SK-N-SH (cell line): ENCODE data around the gene ELFN2. TPM values are rescaled to one million over a fixed set of nuclear protein-coding genes. Genes with fewer than 3 reads are reported as not detected.
A peak's percentile ranks its signal among the peaks of the same experiment; 100 is the strongest.

Experiments used
- CTCF ChIA-PET: fragments of 300-600, 350-600 bp; formaldehyde crosslinking; extraction: SDS; loops from one replicate; lab custom pipeline; 2021; lab: Yijun Ruan, JAX
- POLR2A ChIA-PET: fragments of 350-600 bp; sonication (Branson Sonifier 250); formaldehyde crosslinking; extraction: SDS; loops from one replicate; lab custom pipeline; 2020; ENCODE audit warnings: antibody characterized with exemption, inconsistent platforms; lab: Yijun Ruan, JAX
- DNase-seq: peaks from one replicate; pipeline ENCODE4 v3.0.0; 2012
- H2AFZ ChIP-seq: fragments of 200-600 bp; sonication (generic); 2 replicates; pipeline ENCODE4 v1.8.1; 2016; ENCODE audit warnings: antibody characterized with exemption, mild to moderate bottlenecking, low read depth
- H3F3A ChIP-seq: fragments of 200-600 bp; sonication (generic); replicated peaks from 2 replicates; pipeline ENCODE3; 2016; ENCODE audit warnings: antibody characterized with exemption, mild to moderate bottlenecking; ENCODE audit not compliant: insufficient read depth
- H3K27ac ChIP-seq, 2 experiments: fragments of 200-500 bp in 1 of 2; fragments of 200-600 bp in 1 of 2; sonication (Bioruptor generic) in 1 of 2; sonication (generic), shearing (Covaris generic) in 1 of 2; 2 replicates each; pipeline versions ENCODE4 v1.5.1 to v1.6.1; 2014 to 2016; ENCODE audit warnings: low read depth in 2 of 2, inconsistent platforms in 1 of 2, low read length in 1 of 2, mild to moderate bottlenecking in 1 of 2, mixed read lengths in 1 of 2
- H3K27me3 ChIP-seq: fragments of 200-600 bp; sonication (generic), shearing (Covaris generic); 2 replicates; pipeline ENCODE4 v1.6.1; 2016; ENCODE audit warnings: mixed run types; ENCODE audit not compliant: insufficient read depth
- H3K36me3 ChIP-seq, 2 experiments: fragments of 200-500 bp in 1 of 2; fragments of 200-600 bp in 1 of 2; sonication (Bioruptor generic) in 1 of 2; sonication (generic) in 1 of 2; replicated peaks in 1 of 2; 2 replicates each; pipeline versions ENCODE3 to v1.5.1; 2014 to 2016; ENCODE audit warnings: low read length in 1 of 2, mild to moderate bottlenecking in 1 of 2; ENCODE audit not compliant: insufficient read depth in 2 of 2, control insufficient read depth in 1 of 2
- H3K4me1 ChIP-seq, 2 experiments: fragments of 200-500 bp in 1 of 2; fragments of 200-600 bp in 1 of 2; sonication (Bioruptor generic) in 1 of 2; sonication (generic), shearing (Covaris generic) in 1 of 2; 2 replicates each; pipeline versions ENCODE4 v1.5.1 to v1.6.1; 2014 to 2016; ENCODE audit warnings: low read depth in 1 of 2, low read length in 1 of 2, mixed run types in 1 of 2; ENCODE audit not compliant: insufficient read depth in 2 of 2, control insufficient read depth in 1 of 2
- H3K4me2 ChIP-seq: fragments of 200-600 bp; sonication (generic), shearing (Covaris generic); 2 replicates; pipeline ENCODE4 v1.6.1; 2017; ENCODE audit warnings: mixed run types
- H3K4me3 ChIP-seq, 2 experiments: fragments of 200-500 bp in 1 of 2; fragments of 200-600 bp in 1 of 2; sonication (Bioruptor generic) in 1 of 2; sonication (generic), shearing (Covaris generic) in 1 of 2; 2 replicates each; pipeline versions ENCODE4 v1.5.1 to v1.8.1; 2014 to 2016; ENCODE audit warnings: low read depth in 2 of 2, inconsistent platforms in 1 of 2, low read length in 1 of 2, mild to moderate bottlenecking in 1 of 2, mixed read lengths in 1 of 2, moderate library complexity in 1 of 2
- H3K79me2 ChIP-seq: fragments of 200-600 bp; sonication (generic); 2 replicates; pipeline ENCODE4 v1.8.1; 2017; ENCODE audit warnings: mild to moderate bottlenecking; ENCODE audit not compliant: insufficient read depth
- H3K9ac ChIP-seq: fragments of 200-600 bp; sonication (generic); 2 replicates; pipeline ENCODE4 v1.6.1; 2017; ENCODE audit warnings: mixed run types
- H3K9me2 ChIP-seq: fragments of 200-600 bp; sonication (generic); 2 replicates; pipeline ENCODE4 v1.6.1; 2017; ENCODE audit warnings: mixed run types
- H3K9me3 ChIP-seq: fragments of 200-600 bp; sonication (generic); 2 replicates; pipeline ENCODE4 v1.6.1; 2017; ENCODE audit warnings: mixed run types, mild to moderate bottlenecking, moderate library complexity
- H4K20me1 ChIP-seq: fragments of 200-600 bp; sonication (generic); 2 replicates; pipeline ENCODE4 v1.6.1; 2017; ENCODE audit warnings: mild to moderate bottlenecking, mixed run types; ENCODE audit not compliant: insufficient read depth
- CHD2 ChIP-seq: fragments of 150-350 bp; IDR thresholded peaks from 2 replicates; pipeline ENCODE4 v1.6.1; 2018; ENCODE audit warnings: low read length; ENCODE audit not compliant: partially characterized antibody
- EP300 ChIP-seq, 2 experiments: IDR thresholded peaks; 2 replicates each; pipeline versions ENCODE4 v1.4.0 to v1.6.1; 2012; ENCODE audit warnings: borderline replicate concordance in 1 of 2, low read depth in 1 of 2, low read length in 1 of 2
- EZH2phosphoT487 ChIP-seq: fragments of 200-600 bp; sonication (generic); IDR thresholded peaks from 2 replicates; pipeline ENCODE4 v1.6.1; 2017; ENCODE audit warnings: low read depth, mixed run types, mild to moderate bottlenecking, antibody characterized with exemption, moderate library complexity, borderline replicate concordance
- FOXM1 ChIP-seq: IDR thresholded peaks from 2 replicates; pipeline ENCODE4 v1.4.0; 2012; ENCODE audit warnings: low read depth, mild to moderate bottlenecking
- GATA2 ChIP-seq: sonication (generic); formaldehyde crosslinking; IDR thresholded peaks from 2 replicates; pipeline ENCODE4 v1.5.0; 2020; ENCODE audit warnings: mild to moderate bottlenecking, missing genetic modification reagents
- JUND ChIP-seq: IDR thresholded peaks from 2 replicates; pipeline ENCODE4 v1.4.0; 2012
- MEF2A ChIP-seq: IDR thresholded peaks from 2 replicates; pipeline ENCODE4 v1.4.0; 2012; ENCODE audit warnings: low read depth, borderline replicate concordance
- MXI1 ChIP-seq: IDR thresholded peaks from 2 replicates; pipeline ENCODE4 v1.6.1; 2012; ENCODE audit warnings: mild to moderate bottlenecking, low read depth, low read length, improper control_type of control experiment
- NRF1 ChIP-seq: IDR thresholded peaks from 2 replicates; pipeline ENCODE4 v1.6.1; 2012; ENCODE audit warnings: low read depth, mild to moderate bottlenecking, low read length
- POLR2AphosphoS5 ChIP-seq: IDR thresholded peaks from 2 replicates; pipeline ENCODE4 v1.6.1; 2012; ENCODE audit warnings: low read depth, low read length
- RAD21 ChIP-seq: IDR thresholded peaks from 2 replicates; pipeline ENCODE4 v1.6.1; 2012; ENCODE audit warnings: mild to moderate bottlenecking, low read length
- SIN3A ChIP-seq: IDR thresholded peaks from 2 replicates; pipeline ENCODE4 v1.6.1; 2012; ENCODE audit warnings: low read depth, mild to moderate bottlenecking, low read length, moderate library complexity, borderline replicate concordance
- TAF1 ChIP-seq: IDR thresholded peaks from 2 replicates; pipeline ENCODE4 v1.6.1; 2012; ENCODE audit warnings: low read depth, mild to moderate bottlenecking, low read length, moderate library complexity, borderline replicate concordance
- TCF12 ChIP-seq: IDR thresholded peaks from 2 replicates; pipeline ENCODE4 v1.4.0; 2012
- WGBS: methylation state at CpG from one replicate; pipeline ENCODE4 v1.1.6; 2017; ENCODE audit warnings: low lambda C conversion rate; 5-methylcytosine and 5-hydroxymethylcytosine counted together
- polyA plus RNA-seq, 3 experiments: library from polyadenylated mRNA; depleted of rRNA; stranded (reverse); fragments of >200 nt; gene quantifications; 2 replicates each; pipeline ENCODE4 v1.2.3, GENCODE V29; 2012
- TF ChIP-seq, protein P1 (sequence below): fragments of 150-350 bp; IDR thresholded peaks from 2 replicates; pipeline ENCODE4 v1.6.1; 2016; ENCODE audit warnings: mild to moderate bottlenecking, low read depth, low read length
- TF ChIP-seq, protein P2 (sequence below): fragments of 200-600 bp; sonication (generic); IDR thresholded peaks from 2 replicates; pipeline ENCODE4 v1.6.1; 2017; ENCODE audit warnings: antibody characterized with exemption, mild to moderate bottlenecking, moderate library complexity
- TF ChIP-seq, protein P3 (sequence below): IDR thresholded peaks from 2 replicates; pipeline ENCODE4; 2012

The ELFN2 gene
- polyA plus RNA-seq, 1 of the 3 experiments (the other 2 are of a cell fraction), result 2.8 TPM

DNA sequence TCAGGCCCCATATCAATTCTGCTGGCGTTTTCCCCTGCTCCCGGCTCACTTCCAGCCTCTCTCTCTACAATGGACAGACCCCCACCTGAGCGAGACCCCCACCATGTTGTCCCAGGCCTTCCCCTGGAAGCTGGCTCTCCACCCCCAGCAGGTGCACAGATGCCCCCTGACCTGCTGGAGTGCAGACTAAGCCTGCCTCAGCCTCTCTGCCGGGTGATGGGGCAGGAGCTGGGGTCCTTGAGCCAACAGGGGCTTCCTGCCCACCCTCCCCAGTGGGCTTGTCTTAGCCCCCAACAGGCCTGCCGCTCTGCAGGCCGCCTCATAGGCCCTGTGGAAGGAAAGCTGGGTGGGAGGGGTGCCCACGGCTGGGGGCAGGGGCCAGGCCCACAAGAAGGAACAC is 10.0 kb downstream of the ELFN2 start:
- WGBS, result 81% methylated on average over 4 of the region's 7 CpGs
- CTCF ChIA-PET, result interaction anchor here (0.6 to 1.3 kb wide), 5 partner anchors 9 to 107 kb away, joined by 3 to 5 read pairs (median 4); no protein-coding TSS in a partner anchor

DNA sequence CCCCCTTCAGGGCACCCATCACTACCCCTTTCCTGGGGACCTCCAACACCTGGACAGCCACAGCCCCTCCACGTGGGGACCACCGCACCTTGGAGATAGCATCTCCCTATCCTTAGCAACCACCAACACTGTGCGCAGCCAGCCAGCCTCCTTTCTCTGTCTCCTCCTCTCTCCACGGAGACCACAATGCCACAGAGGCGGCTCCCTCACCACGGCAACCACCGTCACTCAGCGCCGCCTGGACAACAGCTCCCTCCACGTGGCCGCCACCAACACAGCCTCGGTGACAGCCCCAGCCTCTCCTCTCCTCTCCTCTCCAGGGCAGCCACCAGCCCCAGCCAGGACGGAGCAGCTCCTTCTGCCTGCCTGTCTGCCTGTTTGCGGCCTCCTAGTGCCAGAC is 10.5 kb downstream of the ELFN2 start:
- Histone ChIP-seq H3F3A (no peaks in the 10 kb centered on the region), H3K9me2 (no peaks in the 10 kb centered on the region), H3K36me3 (no peaks in the 10 kb centered on the region), H3K27me3 (peaks cover 5% of the 10 kb centered on the region; the same call in 1 of the 2 replicates), H3K9me3 (no peaks in the 10 kb centered on the region), H3K4me2 (no peak overlapping the region), H3K4me3 (no peak overlapping the region), H3K9ac (no peak overlapping the region), H2AFZ (no peak overlapping the region), H3K27ac (no peak overlapping the region), H3K4me1 (peaks cover 0 to 4% of the 10 kb centered on the region in 2 experiments; a peak in 1 of 4 replicates), H3K79me2 (no peaks in the 10 kb centered on the region), H4K20me1 (no peaks in the 10 kb centered on the region)
- peak; percentile 66 for DNase-seq
- WGBS, result 74% methylated on average over 13 of the region's 14 CpGs
- CTCF ChIA-PET, result interaction anchor here (0.5 to 1.3 kb wide), 5 partner anchors 9 to 623 kb away, joined by 3 to 5 read pairs (median 4); no protein-coding TSS in a partner anchor
- POLR2A ChIA-PET, result no interaction called here
- TF ChIP-seq MXI1 (peak; percentile 65), GATA2 (CRISPR knock-in tag) (0 out of 2 replicates have a peak, but pooled peaks have one; percentile 21), SIN3A (no peak)

More for the DNA sequence above, 10.0 kb downstream of the ELFN2 start:
- no peak for DNase-seq
- Histone ChIP-seq H3K4me3 (no peak overlapping the region), H3K36me3 (no peaks in the 10 kb centered on the region), H3K4me2 (no peak overlapping the region), H3K4me1 (peaks cover 0 to 4% of the 10 kb centered on the region in 2 experiments; a peak in 1 of 4 replicates), H3F3A (no peaks in the 10 kb centered on the region), H3K79me2 (no peaks in the 10 kb centered on the region), H3K27me3 (peaks cover 5% of the 10 kb centered on the region; the same call in 1 of the 2 replicates), H3K9me2 (no peaks in the 10 kb centered on the region), H3K9ac (no peak overlapping the region), H2AFZ (no peak overlapping the region), H3K27ac (no peak overlapping the region), H4K20me1 (no peaks in the 10 kb centered on the region), H3K9me3 (no peaks in the 10 kb centered on the region)
- TF ChIP-seq SIN3A (no peak), RAD21 (no peak), JUND (no peak), TCF12 (no peak), EZH2phosphoT487 (no peak), POLR2AphosphoS5 (no peak), CHD2 (no peak), MEF2A (no peak), TAF1 (no peak), NRF1 (no peak), FOXM1 (no peak), EP300 (IDR thresholded peaks at IDR 0.05; ENCODE audit: borderline replicate concordance in 1 of 2, low read depth in 1 of 2, low read length in 1 of 2) (no peak)
- TF ChIP-seq, protein P1, sequence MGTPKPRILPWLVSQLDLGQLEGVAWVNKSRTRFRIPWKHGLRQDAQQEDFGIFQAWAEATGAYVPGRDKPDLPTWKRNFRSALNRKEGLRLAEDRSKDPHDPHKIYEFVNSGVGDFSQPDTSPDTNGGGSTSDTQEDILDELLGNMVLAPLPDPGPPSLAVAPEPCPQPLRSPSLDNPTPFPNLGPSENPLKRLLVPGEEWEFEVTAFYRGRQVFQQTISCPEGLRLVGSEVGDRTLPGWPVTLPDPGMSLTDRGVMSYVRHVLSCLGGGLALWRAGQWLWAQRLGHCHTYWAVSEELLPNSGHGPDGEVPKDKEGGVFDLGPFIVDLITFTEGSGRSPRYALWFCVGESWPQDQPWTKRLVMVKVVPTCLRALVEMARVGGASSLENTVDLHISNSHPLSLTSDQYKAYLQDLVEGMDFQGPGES, result no peak
- TF ChIP-seq, protein P2, sequence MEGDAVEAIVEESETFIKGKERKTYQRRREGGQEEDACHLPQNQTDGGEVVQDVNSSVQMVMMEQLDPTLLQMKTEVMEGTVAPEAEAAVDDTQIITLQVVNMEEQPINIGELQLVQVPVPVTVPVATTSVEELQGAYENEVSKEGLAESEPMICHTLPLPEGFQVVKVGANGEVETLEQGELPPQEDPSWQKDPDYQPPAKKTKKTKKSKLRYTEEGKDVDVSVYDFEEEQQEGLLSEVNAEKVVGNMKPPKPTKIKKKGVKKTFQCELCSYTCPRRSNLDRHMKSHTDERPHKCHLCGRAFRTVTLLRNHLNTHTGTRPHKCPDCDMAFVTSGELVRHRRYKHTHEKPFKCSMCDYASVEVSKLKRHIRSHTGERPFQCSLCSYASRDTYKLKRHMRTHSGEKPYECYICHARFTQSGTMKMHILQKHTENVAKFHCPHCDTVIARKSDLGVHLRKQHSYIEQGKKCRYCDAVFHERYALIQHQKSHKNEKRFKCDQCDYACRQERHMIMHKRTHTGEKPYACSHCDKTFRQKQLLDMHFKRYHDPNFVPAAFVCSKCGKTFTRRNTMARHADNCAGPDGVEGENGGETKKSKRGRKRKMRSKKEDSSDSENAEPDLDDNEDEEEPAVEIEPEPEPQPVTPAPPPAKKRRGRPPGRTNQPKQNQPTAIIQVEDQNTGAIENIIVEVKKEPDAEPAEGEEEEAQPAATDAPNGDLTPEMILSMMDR, result no peak
- TF ChIP-seq, protein P3, sequence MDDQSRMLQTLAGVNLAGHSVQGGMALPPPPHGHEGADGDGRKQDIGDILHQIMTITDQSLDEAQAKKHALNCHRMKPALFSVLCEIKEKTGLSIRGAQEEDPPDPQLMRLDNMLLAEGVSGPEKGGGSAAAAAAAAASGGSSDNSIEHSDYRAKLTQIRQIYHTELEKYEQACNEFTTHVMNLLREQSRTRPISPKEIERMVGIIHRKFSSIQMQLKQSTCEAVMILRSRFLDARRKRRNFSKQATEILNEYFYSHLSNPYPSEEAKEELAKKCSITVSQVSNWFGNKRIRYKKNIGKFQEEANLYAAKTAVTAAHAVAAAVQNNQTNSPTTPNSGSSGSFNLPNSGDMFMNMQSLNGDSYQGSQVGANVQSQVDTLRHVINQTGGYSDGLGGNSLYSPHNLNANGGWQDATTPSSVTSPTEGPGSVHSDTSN, result no peak
- POLR2A ChIA-PET, result no interaction called here
